Natural killer cell (primary cell): ENCODE data around the gene SLC4A7. TPM values are rescaled to one million over a fixed set of nuclear protein-coding genes. Genes with fewer than 3 reads are reported as not detected.

Experiments used
- ATAC-seq, 3 donors: fragments of 150-1000 bp in 2 of 3; fragments of 200-7000 bp in 1 of 3; cut with Tn5 transposase; 1 replicate in 1 of 3; 2 replicates in 2 of 3; pipeline ENCODE4 v1.10.0; 2021; ENCODE audit warnings: mild to moderate bottlenecking in 2 of 3, moderate library complexity in 2 of 3
- DNase-seq, 2 donors: peaks; one replicate each; pipeline versions ENCODE4 v3.0.0 to v3.0.0-alpha.2; 2013 to 2021; ENCODE audit warnings: mixed read lengths in 1 of 2
- H3K27ac ChIP-seq: one replicate; pipeline ENCODE4 v1.5.1; 2013; ENCODE audit warnings: mild to moderate bottlenecking, low read length
- H3K27me3 ChIP-seq: one replicate; pipeline ENCODE4 v1.6.1; 2013; ENCODE audit warnings: low read length; ENCODE audit not compliant: control insufficient read depth, insufficient read depth
- H3K36me3 ChIP-seq: one replicate; pipeline ENCODE4 v1.6.1; 2013; ENCODE audit warnings: low read length; ENCODE audit not compliant: control insufficient read depth, insufficient read depth
- H3K4me1 ChIP-seq: one replicate; pipeline ENCODE4 v1.6.1; 2013; ENCODE audit warnings: low read length; ENCODE audit not compliant: control insufficient read depth, insufficient read depth
- H3K4me3 ChIP-seq: one replicate; pipeline ENCODE4 v1.5.1; 2013; ENCODE audit warnings: low read length
- H3K9me3 ChIP-seq: one replicate; pipeline ENCODE4 v1.6.1; 2013; ENCODE audit warnings: low read length; ENCODE audit not compliant: control insufficient read depth, insufficient read depth
- H3K27ac Mint-ChIP-seq, 2 donors: one replicate each; pipeline ENCODE4 v1.8.0; 2022; ENCODE audit warnings: mild to moderate bottlenecking in 2 of 2, mixed read lengths in 2 of 2, moderate library complexity in 1 of 2
- H3K27me3 Mint-ChIP-seq, 2 donors: one replicate each; pipeline ENCODE4 v1.8.0; 2022; ENCODE audit warnings: low read depth in 2 of 2, mixed read lengths in 2 of 2
- H3K36me3 Mint-ChIP-seq: one replicate; pipeline ENCODE4 v1.8.0; 2022; ENCODE audit warnings: mixed read lengths
- H3K4me1 Mint-ChIP-seq, 2 donors: one replicate each; pipeline ENCODE4 v1.8.0; 2022; ENCODE audit warnings: mixed read lengths in 2 of 2
- H3K4me3 Mint-ChIP-seq: one replicate; pipeline ENCODE4 v1.8.0; 2022; ENCODE audit warnings: mild to moderate bottlenecking, moderate library complexity, mixed read lengths
- H3K9me3 Mint-ChIP-seq, 2 donors: one replicate each; pipeline ENCODE4 v1.8.0; 2022; ENCODE audit warnings: mixed read lengths in 2 of 2
- CTCF ChIP-seq: fragments of 200-600 bp; IDR thresholded peaks from one replicate; pipeline ENCODE4 v1.8.0; 2022; ENCODE audit warnings: antibody characterized with exemption
- WGBS: methylation state at CpG from one replicate; pipeline ENCODE4 v1.1.7; 2013; ENCODE audit warnings: missing lambda C conversion rate; ENCODE audit not compliant: insufficient coverage; 5-methylcytosine and 5-hydroxymethylcytosine counted together
- intact Hi-C: fragments of 100-400 bp; cut with micrococcal nuclease; formaldehyde crosslinking; loops from one replicate; pipeline ENCODE4 v1.14.2; 2022
- total RNA-seq, 4 donors: library from RNA; stranded (reverse); fragments of 120-200 nt in 1 of 4; gene quantifications; one replicate each; pipeline versions ENCODE4 v1.2.3 to v1.2.4, GENCODE V29; 2013 to 2022

The SLC4A7 gene
- total RNA-seq, 3 donors from 2014 or later (not counting 1 experiment from before 2014, with no cell fraction given): 36.4 to 48.0 (median 41.3) TPM

- Mint-ChIP-seq H3K9me3 (no peaks in the 10 kb centered on the region), H3K36me3 (no peaks in the 10 kb centered on the region), H3K27ac (no peak overlapping the region), H3K27me3 (no peaks in the 10 kb centered on the region), H3K4me3 (no peak overlapping the region), H3K4me1 (peaks cover 17 to 21% of the 10 kb centered on the region in 2 donors)
- no peak for TF ChIP-seq CTCF
- 100% methylated on average over 1 of the region's 2 CpGs for WGBS
- no peaks in the 10 kb centered on the region for H3K36me3 ChIP-seq
- ATAC-seq (no peak), DNase-seq (no peak)
- no peaks in the 10 kb centered on the region for H3K9me3 ChIP-seq
- no peak overlapping the region for H3K4me3 ChIP-seq
- H3K4me1 ChIP-seq: no peaks in the 10 kb centered on the region
- H3K27me3 ChIP-seq: no peaks in the 10 kb centered on the region
- no peak overlapping the region for H3K27ac ChIP-seq
- intact Hi-C loops: no loop called here
Observed at GRCh38 chr3:27345045-27345444, 139.1 kb downstream of the SLC4A7 start.

DNA sequence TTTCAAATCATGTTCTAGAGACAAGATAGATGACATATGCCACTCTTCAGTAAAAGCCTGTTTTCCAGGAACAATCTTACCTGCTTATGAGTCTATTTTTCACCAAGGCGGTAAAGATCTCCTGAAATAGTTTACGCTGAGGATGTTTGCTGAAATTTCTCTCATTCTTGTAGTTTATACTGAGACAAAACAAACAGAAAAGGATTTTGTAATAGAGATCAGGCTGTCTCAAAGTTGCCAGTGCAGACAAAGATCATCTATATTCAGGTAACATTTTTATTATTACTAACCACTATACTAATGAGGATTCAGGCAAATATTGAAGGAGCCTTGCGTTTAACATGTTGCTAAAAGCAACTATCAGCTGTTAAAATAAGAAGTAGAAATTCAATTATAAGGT lies 140.0 kb downstream of the SLC4A7 start:
- Histone ChIP-seq H3K27ac (no peak overlapping the region), H3K4me3 (no peak overlapping the region), H3K36me3 (no peaks in the 10 kb centered on the region), H3K27me3 (no peaks in the 10 kb centered on the region), H3K9me3 (no peaks in the 10 kb centered on the region), H3K4me1 (no peaks in the 10 kb centered on the region)
- intact Hi-C loops: no loop called here
- DNase-seq (no peak), ATAC-seq (no peak)
- 100% methylated on average over 2 of the region's 3 CpGs for WGBS
- Mint-ChIP-seq H3K4me3 (no peak overlapping the region), H3K27ac (no peak overlapping the region), H3K36me3 (no peaks in the 10 kb centered on the region), H3K27me3 (no peaks in the 10 kb centered on the region), H3K4me1 (peaks cover 8 to 12% of the 10 kb centered on the region in 2 donors), H3K9me3 (no peaks in the 10 kb centered on the region)
- TF ChIP-seq CTCF: no peak

DNA sequence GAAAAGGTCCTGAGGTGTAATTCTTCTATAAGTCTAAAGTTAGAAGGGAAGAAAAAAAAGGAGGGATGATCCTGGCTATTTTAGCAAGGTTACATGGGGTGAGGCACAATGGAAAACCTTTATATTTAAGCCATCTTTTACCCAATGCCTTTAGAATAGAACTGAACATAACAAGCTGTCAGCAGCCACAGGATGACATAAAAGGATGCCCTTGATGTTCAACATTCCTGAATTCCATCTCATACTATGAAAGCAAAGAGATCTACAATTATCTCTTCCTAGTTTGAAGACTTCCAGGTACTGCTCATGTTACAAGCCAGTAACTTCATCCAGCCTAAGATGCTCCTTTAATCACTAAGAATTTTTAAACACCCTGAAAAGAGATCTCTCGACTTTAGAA lies 141.9 kb downstream of the SLC4A7 start:
- Histone ChIP-seq H3K4me3 (no peak overlapping the region), H3K27me3 (no peaks in the 10 kb centered on the region), H3K36me3 (no peaks in the 10 kb centered on the region), H3K9me3 (no peaks in the 10 kb centered on the region), H3K4me1 (no peaks in the 10 kb centered on the region), H3K27ac (no peak overlapping the region)
- intact Hi-C loops: no loop called here
- Mint-ChIP-seq H3K27me3 (no peaks in the 10 kb centered on the region), H3K36me3 (no peaks in the 10 kb centered on the region), H3K27ac (no peak overlapping the region), H3K4me3 (no peak overlapping the region), H3K4me1 (peaks cover 4 to 6% of the 10 kb centered on the region in 2 donors), H3K9me3 (no peaks in the 10 kb centered on the region)
- no peak for TF ChIP-seq CTCF
- ATAC-seq: no peak
- no peak for DNase-seq
- WGBS: 100% methylated on average over 1 of the region's 1 CpG

GRCh38 chr3:27340534-27340933 lies 143.7 kb downstream of the SLC4A7 start:
- DNase-seq (no peak), ATAC-seq (no peak)
- Histone ChIP-seq H3K4me3 (no peak overlapping the region), H3K9me3 (no peaks in the 10 kb centered on the region), H3K4me1 (no peaks in the 10 kb centered on the region), H3K27ac (no peak overlapping the region), H3K36me3 (no peaks in the 10 kb centered on the region), H3K27me3 (no peaks in the 10 kb centered on the region)
- Mint-ChIP-seq H3K27ac (no peak overlapping the region), H3K9me3 (no peaks in the 10 kb centered on the region), H3K36me3 (no peaks in the 10 kb centered on the region), H3K4me1 (peaks cover 3% of the 10 kb centered on the region in 2 donors), H3K4me3 (no peak overlapping the region), H3K27me3 (peaks cover 0 to 4% of the 10 kb centered on the region in 2 donors)
- intact Hi-C loops: no loop called here
- WGBS: no CpG with 5 or more reads among the region's 1 CpG
- TF ChIP-seq CTCF: no peak
